H9 (cell line): ENCODE measurements around the gene SGIP1. TPM values are rescaled to one million over a fixed set of nuclear protein-coding genes. Genes with fewer than 3 reads are reported as not detected.

Experiments used
- DNase-seq: peaks from one replicate; pipeline ENCODE4 v3.0.0-alpha.2; 2017
- H2AFZ ChIP-seq: one replicate; pipeline ENCODE4 v1.6.1; 2013; ENCODE audit warnings: mild to moderate bottlenecking, low read length, control low read depth, moderate library complexity
- H2AK5ac ChIP-seq: 2 replicates; pipeline ENCODE4 v1.6.1; 2013; ENCODE audit warnings: low read length, control low read depth, mixed read lengths; ENCODE audit not compliant: insufficient read length
- H2BK120ac ChIP-seq: one replicate; pipeline ENCODE4 v1.6.1; 2013; ENCODE audit warnings: low read depth, mild to moderate bottlenecking, low read length, control low read depth, inconsistent platforms; ENCODE audit not compliant: poor library complexity, severe bottlenecking
- H2BK12ac ChIP-seq: 2 replicates; pipeline ENCODE4 v1.6.1; 2013; ENCODE audit warnings: low read length, control low read depth, mixed read lengths, low read depth; ENCODE audit not compliant: insufficient read length
- H2BK15ac ChIP-seq: 2 replicates; pipeline ENCODE4 v1.6.1; 2013; ENCODE audit warnings: low read depth, low read length, control low read depth
- H2BK20ac ChIP-seq: one replicate; pipeline ENCODE4 v1.6.1; 2013; ENCODE audit warnings: low read depth, mild to moderate bottlenecking, low read length, control low read depth, inconsistent platforms; ENCODE audit not compliant: poor library complexity, severe bottlenecking
- H2BK5ac ChIP-seq: 2 replicates; pipeline ENCODE4 v1.6.1; 2013; ENCODE audit warnings: low read length, control low read depth, mixed read lengths; ENCODE audit not compliant: insufficient read length
- H3K14ac ChIP-seq: 2 replicates; pipeline ENCODE4 v1.6.1; 2013; ENCODE audit warnings: low read length, control low read depth; ENCODE audit not compliant: insufficient read depth
- H3K18ac ChIP-seq: 2 replicates; pipeline ENCODE4 v1.6.1; 2013; ENCODE audit warnings: low read depth, mild to moderate bottlenecking, mixed read lengths, low read length, control low read depth; ENCODE audit not compliant: insufficient read length
- H3K23ac ChIP-seq: 2 replicates; pipeline ENCODE4 v1.6.1; 2013; ENCODE audit warnings: low read length, control low read depth, mixed read lengths, low read depth; ENCODE audit not compliant: insufficient read length
- H3K23me2 ChIP-seq: 2 replicates; pipeline ENCODE4 v1.6.1; 2013; ENCODE audit warnings: low read depth, mild to moderate bottlenecking, mixed read lengths, low read length, control low read depth; ENCODE audit not compliant: insufficient read length, poor library complexity, severe bottlenecking
- H3K27ac ChIP-seq: 2 replicates; pipeline ENCODE4 v1.5.1; 2013; ENCODE audit warnings: low read length, control low read depth, mixed read lengths, low read depth; ENCODE audit not compliant: insufficient read length
- H3K27me3 ChIP-seq: 2 replicates; pipeline ENCODE4 v1.6.1; 2013; ENCODE audit warnings: low read length, control low read depth, inconsistent platforms; ENCODE audit not compliant: insufficient read depth
- H3K4ac ChIP-seq: 2 replicates; pipeline ENCODE4 v1.6.1; 2013; ENCODE audit warnings: low read depth, mild to moderate bottlenecking, control low read depth, inconsistent platforms, low read length, moderate library complexity
- H3K4me1 ChIP-seq: 2 replicates; pipeline ENCODE4 v1.6.1; 2013; ENCODE audit warnings: low read length, control low read depth, inconsistent platforms; ENCODE audit not compliant: insufficient read depth
- H3K4me2 ChIP-seq: 2 replicates; pipeline ENCODE4 v1.6.1; 2013; ENCODE audit warnings: low read length, control low read depth, mixed read lengths; ENCODE audit not compliant: insufficient read length, insufficient read depth
- H3K56ac ChIP-seq: 2 replicates; pipeline ENCODE4 v1.6.1; 2013; ENCODE audit warnings: low read depth, mild to moderate bottlenecking, mixed read lengths, low read length, control low read depth; ENCODE audit not compliant: insufficient read length
- H3K79me1 ChIP-seq: 2 replicates; pipeline ENCODE4 v1.6.1; 2013; ENCODE audit warnings: low read depth, mild to moderate bottlenecking, moderate library complexity, low read length, control low read depth, inconsistent platforms; ENCODE audit not compliant: insufficient read depth, poor library complexity, severe bottlenecking
- H3K79me2 ChIP-seq: 2 replicates; pipeline ENCODE4 v1.6.1; 2013; ENCODE audit warnings: low read length, control low read depth, inconsistent platforms; ENCODE audit not compliant: insufficient read depth
- H3K9ac ChIP-seq: 2 replicates; pipeline ENCODE4 v1.6.1; 2013; ENCODE audit warnings: low read length, control low read depth, mixed read lengths; ENCODE audit not compliant: insufficient read length; ENCODE audit errors: extremely low read depth
- H3K9me3 ChIP-seq: one replicate; pipeline ENCODE4 v1.6.1; 2013; ENCODE audit warnings: low read depth, low read length, inconsistent platforms; ENCODE audit not compliant: control insufficient read depth
- H3T11ph ChIP-seq: one replicate; pipeline ENCODE4 v1.6.1; 2013; ENCODE audit warnings: mild to moderate bottlenecking, low read length, control low read depth, inconsistent platforms
- H4K20me1 ChIP-seq: one replicate; pipeline ENCODE4 v1.6.1; 2013; ENCODE audit not compliant: control insufficient read depth, insufficient read length, insufficient read depth
- H4K5ac ChIP-seq: 2 replicates; pipeline ENCODE4 v1.6.1; 2013; ENCODE audit warnings: low read depth, mild to moderate bottlenecking, mixed read lengths, low read length, control low read depth; ENCODE audit not compliant: insufficient read length
- H4K8ac ChIP-seq: replicated peaks from 2 replicates; pipeline ENCODE4 v1.6.1; 2013; ENCODE audit warnings: low read length, control low read depth, mixed read lengths, low read depth; ENCODE audit not compliant: insufficient read length
- H4K91ac ChIP-seq: 2 replicates; pipeline ENCODE4 v1.6.1; 2013; ENCODE audit warnings: low read depth, mild to moderate bottlenecking, moderate library complexity, mixed read lengths, low read length, control low read depth; ENCODE audit not compliant: insufficient read length
- H3K27ac Mint-ChIP-seq, 3 experiments: 2 replicates in 2 of 3; 3 replicates in 1 of 3; pipeline ENCODE4 v1.8.0; 2020 to 2021; ENCODE audit warnings: mixed read lengths in 3 of 3, mild to moderate bottlenecking in 1 of 3, moderate library complexity in 1 of 3
- H3K27me3 Mint-ChIP-seq: 2 replicates; pipeline ENCODE4 v1.8.0; 2021; ENCODE audit warnings: low read depth, mild to moderate bottlenecking, moderate library complexity, mixed read lengths
- H3K36me3 Mint-ChIP-seq, 3 experiments: 2 replicates in 2 of 3; 3 replicates in 1 of 3; pipeline ENCODE4 v1.8.0; 2020 to 2021; ENCODE audit warnings: low read depth in 3 of 3, mixed read lengths in 3 of 3; ENCODE audit not compliant: insufficient read depth in 1 of 3
- H3K4me1 Mint-ChIP-seq, 2 experiments: 2 replicates each; pipeline ENCODE4 v1.8.0; 2020; ENCODE audit warnings: mixed read lengths in 2 of 2
- H3K4me3 Mint-ChIP-seq, 2 experiments: 2 replicates in 1 of 2; 3 replicates in 1 of 2; pipeline ENCODE4 v1.8.0; 2020 to 2021; ENCODE audit warnings: mild to moderate bottlenecking in 2 of 2, mixed read lengths in 2 of 2, moderate library complexity in 1 of 2
- H3K9me3 Mint-ChIP-seq, 2 experiments: 2 replicates in 1 of 2; 3 replicates in 1 of 2; pipeline ENCODE4 v1.8.0; 2020; ENCODE audit warnings: mild to moderate bottlenecking in 2 of 2, mixed read lengths in 2 of 2, moderate library complexity in 1 of 2
- WGBS: extraction: QIAGEN DNeasy Blood & Tissue Kit; methylation state at CpG from one replicate; pipeline ENCODE4 v1.1.7; 2013; ENCODE audit warnings: missing lambda C conversion rate, low lambda C conversion rate, mixed read lengths; ENCODE audit not compliant: insufficient read length; ENCODE audit errors: extremely low coverage; 5-methylcytosine and 5-hydroxymethylcytosine counted together
- total RNA-seq: library from RNA; stranded (reverse); gene quantifications from 2 replicates; pipeline ENCODE4 v1.2.1, GENCODE V29; 2021
- TF ChIP-seq, protein P1 (sequence below): fragments of 200-600 bp; sonication (generic); conservative IDR thresholded peaks from 3 replicates; pipeline ENCODE4 v1.8.0; 2021; ENCODE audit warnings: antibody characterized with exemption, mild to moderate bottlenecking

The SGIP1 gene
- total RNA-seq, 1 experiment from 2014 or later = 1.5 TPM

DNA sequence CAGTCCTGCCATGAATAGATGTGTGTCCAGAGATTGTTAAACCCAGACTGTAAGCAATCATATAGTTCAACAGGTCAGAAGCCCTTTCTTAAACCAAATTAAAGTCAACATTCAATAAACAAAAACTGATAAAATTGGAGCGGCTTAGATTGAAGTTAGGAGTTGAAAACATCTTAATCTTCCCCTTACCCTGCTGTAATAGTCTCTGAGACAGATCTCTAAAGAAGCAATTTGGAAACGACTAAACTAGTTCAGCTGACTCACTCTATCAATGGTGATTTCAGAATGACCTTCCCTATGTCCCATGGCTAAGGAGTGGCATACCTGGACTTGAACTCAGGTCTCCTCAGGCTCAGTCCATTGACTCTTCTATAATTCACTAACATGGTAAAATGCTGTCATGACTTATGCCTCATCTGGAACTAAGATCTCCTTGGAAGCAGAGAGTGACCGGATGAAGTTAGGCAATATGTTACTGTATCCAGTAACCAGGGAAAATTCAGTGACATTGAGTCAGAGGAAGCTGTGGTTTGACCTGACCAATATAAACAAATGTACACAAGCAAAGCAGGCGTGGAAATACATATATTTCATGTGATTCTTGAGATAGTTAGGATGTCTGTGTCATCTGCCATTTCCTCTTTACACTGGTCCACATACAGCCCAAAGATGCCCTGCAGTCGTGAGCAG lies 30.1 kb downstream of the SGIP1 start:
- Histone ChIP-seq H3K14ac (no peak overlapping the region), H3K27ac (no peak overlapping the region), H4K91ac (no peak overlapping the region), H3K9ac (no peak overlapping the region), H2BK20ac (no peak overlapping the region), H3K79me2 (no peaks in the 10 kb centered on the region), H3K27me3 (no peaks in the 10 kb centered on the region), H3K23ac (no peak overlapping the region), H2BK15ac (no peak overlapping the region), H3K4me1 (peaks cover 4% of the 10 kb centered on the region; the same call in 1 of the 2 replicates), H3T11ph (no peak overlapping the region), H3K4ac (no peak overlapping the region), H2AK5ac (no peak overlapping the region), H3K79me1 (no peaks in the 10 kb centered on the region), H2BK12ac (no peak overlapping the region), H3K18ac (no peak overlapping the region), H3K56ac (no peak overlapping the region), H4K20me1 (no peaks in the 10 kb centered on the region), H2BK5ac (no peak overlapping the region), H3K23me2 (no peaks in the 10 kb centered on the region), H2AFZ (no peak overlapping the region), H2BK120ac (no peak overlapping the region), H4K8ac (no peak overlapping the region), H3K9me3 (no peaks in the 10 kb centered on the region), H3K4me2 (no peak overlapping the region), H4K5ac (no peak overlapping the region)
- WGBS = no CpG with 5 or more reads among the region's 5 CpGs
- no peak for DNase-seq
- Mint-ChIP-seq H3K4me3 (no peak overlapping the region), H3K4me1 (peaks cover 9 to 16% of the 10 kb centered on the region in 2 experiments), H3K27me3 (no peaks in the 10 kb centered on the region), H3K9me3 (no peaks in the 10 kb centered on the region; a peak in 1 of 5 replicates), H3K27ac (peak overlapping the region in 1 of 3 experiments; percentile 80; a peak in 3 of 7 replicates), H3K36me3 (no peaks in the 10 kb centered on the region)
- TF ChIP-seq, protein P1, sequence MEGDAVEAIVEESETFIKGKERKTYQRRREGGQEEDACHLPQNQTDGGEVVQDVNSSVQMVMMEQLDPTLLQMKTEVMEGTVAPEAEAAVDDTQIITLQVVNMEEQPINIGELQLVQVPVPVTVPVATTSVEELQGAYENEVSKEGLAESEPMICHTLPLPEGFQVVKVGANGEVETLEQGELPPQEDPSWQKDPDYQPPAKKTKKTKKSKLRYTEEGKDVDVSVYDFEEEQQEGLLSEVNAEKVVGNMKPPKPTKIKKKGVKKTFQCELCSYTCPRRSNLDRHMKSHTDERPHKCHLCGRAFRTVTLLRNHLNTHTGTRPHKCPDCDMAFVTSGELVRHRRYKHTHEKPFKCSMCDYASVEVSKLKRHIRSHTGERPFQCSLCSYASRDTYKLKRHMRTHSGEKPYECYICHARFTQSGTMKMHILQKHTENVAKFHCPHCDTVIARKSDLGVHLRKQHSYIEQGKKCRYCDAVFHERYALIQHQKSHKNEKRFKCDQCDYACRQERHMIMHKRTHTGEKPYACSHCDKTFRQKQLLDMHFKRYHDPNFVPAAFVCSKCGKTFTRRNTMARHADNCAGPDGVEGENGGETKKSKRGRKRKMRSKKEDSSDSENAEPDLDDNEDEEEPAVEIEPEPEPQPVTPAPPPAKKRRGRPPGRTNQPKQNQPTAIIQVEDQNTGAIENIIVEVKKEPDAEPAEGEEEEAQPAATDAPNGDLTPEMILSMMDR = no peak
